Neural progenitor cell (in vitro differentiated cells): ENCODE data around the gene NARF. TPM values are rescaled to one million over a fixed set of nuclear protein-coding genes. Genes with fewer than 3 reads are reported as not detected.

Experiments used
- DNase-seq: peaks from one replicate; pipeline ENCODE4 v3.0.0-alpha.2; 2016; ENCODE audit warnings: low spot score
- H2AFZ ChIP-seq: fragments of 200-600 bp; sonication (generic); replicated peaks from 2 replicates; pipeline ENCODE4 v1.6.1; 2016; ENCODE audit warnings: antibody characterized with exemption
- H3F3A ChIP-seq: fragments of 200-600 bp; sonication (generic); 2 replicates; pipeline ENCODE4 v1.6.1; 2016; ENCODE audit warnings: antibody characterized with exemption, low read depth
- H3K27ac ChIP-seq: fragments of 200-600 bp; sonication (generic); 2 replicates; pipeline ENCODE4 v1.5.1; 2016; ENCODE audit warnings: mild to moderate bottlenecking
- H3K27me3 ChIP-seq: fragments of 200-600 bp; sonication (generic); 2 replicates; pipeline ENCODE4 v1.6.1; 2016; ENCODE audit warnings: mild to moderate bottlenecking, moderate library complexity
- H3K36me3 ChIP-seq: fragments of 200-600 bp; sonication (generic); 2 replicates; pipeline ENCODE4 v1.5.1; 2016
- H3K4me1 ChIP-seq: fragments of 200-600 bp; sonication (generic); 2 replicates; pipeline ENCODE4 v1.6.1; 2016; ENCODE audit warnings: mixed run types
- H3K4me2 ChIP-seq: fragments of 200-600 bp; sonication (generic); 2 replicates; pipeline ENCODE4 v1.6.1; 2016
- H3K4me3 ChIP-seq: fragments of 200-600 bp; sonication (generic); 2 replicates; pipeline ENCODE4 v1.5.1; 2016
- H3K79me2 ChIP-seq: fragments of 200-600 bp; sonication (generic); 2 replicates; pipeline ENCODE4 v1.6.1; 2016; ENCODE audit warnings: low read depth
- H3K9ac ChIP-seq: fragments of 200-600 bp; sonication (generic); 2 replicates; pipeline ENCODE4 v1.6.1; 2016
- H3K9me3 ChIP-seq: fragments of 200-600 bp; sonication (generic); 2 replicates; pipeline ENCODE4 v1.5.1; 2016; ENCODE audit warnings: low read depth
- H4K20me1 ChIP-seq: fragments of 200-600 bp; sonication (generic); 2 replicates; pipeline ENCODE4 v1.6.1; 2016; ENCODE audit warnings: low read depth
- H3K27ac Mint-ChIP-seq: 3 replicates; pipeline ENCODE4 v1.8.0; 2021; ENCODE audit warnings: mixed read lengths
- H3K27me3 Mint-ChIP-seq: 2 replicates; pipeline ENCODE4 v1.8.0; 2022; ENCODE audit warnings: low read depth, mild to moderate bottlenecking, inconsistent platforms, moderate library complexity, mixed read lengths; ENCODE audit not compliant: insufficient read depth
- H3K36me3 Mint-ChIP-seq: 3 replicates; pipeline ENCODE4 v1.8.0; 2021; ENCODE audit warnings: mixed read lengths
- H3K4me1 Mint-ChIP-seq: 3 replicates; pipeline ENCODE4 v1.8.0; 2021; ENCODE audit warnings: mixed read lengths
- H3K4me3 Mint-ChIP-seq: 3 replicates; pipeline ENCODE4 v1.8.0; 2021; ENCODE audit warnings: mild to moderate bottlenecking, moderate library complexity, mixed read lengths
- H3K9me3 Mint-ChIP-seq: 3 replicates; pipeline ENCODE4 v1.8.0; 2020; ENCODE audit warnings: mixed read lengths
- EZH2 ChIP-seq: fragments of 200-600 bp; sonication (generic); IDR thresholded peaks from 2 replicates; pipeline ENCODE4 v1.6.1; 2017; ENCODE audit warnings: antibody characterized with exemption, mild to moderate bottlenecking, moderate library complexity
- EZH2phosphoT487 ChIP-seq: fragments of 200-600 bp; sonication (generic); IDR thresholded peaks from 2 replicates; pipeline ENCODE4 v1.6.1; 2017; ENCODE audit warnings: antibody characterized with exemption
- total RNA-seq: library from RNA; depleted of rRNA; stranded (reverse); fragments of >200 nt; gene quantifications from 2 replicates; pipeline ENCODE4 v1.2.3, GENCODE V29; 2015; ENCODE audit warnings: low replicate concordance
- TF ChIP-seq, protein P1 (sequence below): fragments of 200-600 bp; sonication (generic); IDR thresholded peaks from 2 replicates; pipeline ENCODE4 v1.5.1; 2017; ENCODE audit warnings: antibody characterized with exemption, mild to moderate bottlenecking

NARF gene
- 154 and 166 TPM in 2 replicates for total RNA-seq

DNA sequence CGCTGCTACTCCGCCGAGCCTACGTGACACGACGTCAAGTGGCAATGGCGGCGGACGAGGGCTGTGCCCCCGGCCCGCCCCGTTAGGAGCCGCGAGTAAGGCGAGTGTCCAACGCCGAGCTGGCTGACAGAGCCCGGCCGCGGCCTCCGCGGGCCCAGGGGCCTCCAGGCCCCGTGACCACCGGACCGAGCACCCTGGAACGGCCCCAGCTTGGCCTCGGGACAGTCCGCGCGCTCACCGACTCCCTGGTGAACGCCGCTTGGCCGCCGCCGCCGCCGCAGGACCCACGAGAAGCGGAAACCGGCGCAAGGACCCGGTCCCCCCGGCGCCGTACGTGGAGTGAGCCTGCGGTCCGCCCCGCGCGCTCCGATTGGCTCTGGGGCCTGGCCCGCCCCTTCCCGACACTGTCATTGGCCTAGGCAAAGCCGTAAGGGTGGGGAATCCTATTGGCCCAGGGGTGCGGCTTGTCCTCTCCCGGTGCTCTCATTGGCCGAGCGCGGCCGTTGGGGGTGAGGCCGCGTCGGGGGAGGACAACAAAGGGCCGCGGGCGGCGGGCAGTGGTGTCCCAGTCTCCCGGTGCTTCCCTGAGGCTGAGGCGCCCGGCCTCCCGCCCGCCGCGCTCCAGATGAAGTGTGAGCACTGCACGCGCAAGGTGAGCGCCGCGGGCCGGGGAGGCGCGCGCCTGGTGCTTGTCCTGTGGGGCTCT, at the start of gene NARF:
Gene NARF (plus strand): TSS at position 563 of the 706 bp plus-strand sequence. CDS start 63 bp downstream, at position 626.
- H3K36me3 ChIP-seq: no peaks in the 10 kb centered on the region
- peak within 1 kb of the TSS; percentile 94 for H3K27ac ChIP-seq
- peak within 1 kb of the TSS; percentile 48 for H2AFZ ChIP-seq
- Mint-ChIP-seq H3K4me3 (peak within 1 kb of the TSS; percentile 98), H3K9me3 (peaks cover 5% of the 10 kb centered on the region), H3K4me1 (peaks cover 20% of the 10 kb centered on the region), H3K27ac (peak within 1 kb of the TSS; percentile 81), H3K27me3 (peaks cover 8% of the 10 kb centered on the region), H3K36me3 (peaks cover 17% of the 10 kb centered on the region)
- peak within 1 kb of the TSS; percentile 66 for H3K9ac ChIP-seq
- peaks cover 17% of the 10 kb centered on the region for H3K79me2 ChIP-seq
- DNase-seq: peak; percentile 99
- peaks cover 10% of the 10 kb centered on the region for H3K4me1 ChIP-seq
- H4K20me1 ChIP-seq: peaks cover 27% of the 10 kb centered on the region
- peak within 1 kb of the TSS; percentile 94 for H3K4me3 ChIP-seq
- no peaks in the 10 kb centered on the region for H3K27me3 ChIP-seq
- no peaks in the 10 kb centered on the region for H3K9me3 ChIP-seq
- no peak for TF ChIP-seq EZH2phosphoT487
- TF ChIP-seq, protein P1, sequence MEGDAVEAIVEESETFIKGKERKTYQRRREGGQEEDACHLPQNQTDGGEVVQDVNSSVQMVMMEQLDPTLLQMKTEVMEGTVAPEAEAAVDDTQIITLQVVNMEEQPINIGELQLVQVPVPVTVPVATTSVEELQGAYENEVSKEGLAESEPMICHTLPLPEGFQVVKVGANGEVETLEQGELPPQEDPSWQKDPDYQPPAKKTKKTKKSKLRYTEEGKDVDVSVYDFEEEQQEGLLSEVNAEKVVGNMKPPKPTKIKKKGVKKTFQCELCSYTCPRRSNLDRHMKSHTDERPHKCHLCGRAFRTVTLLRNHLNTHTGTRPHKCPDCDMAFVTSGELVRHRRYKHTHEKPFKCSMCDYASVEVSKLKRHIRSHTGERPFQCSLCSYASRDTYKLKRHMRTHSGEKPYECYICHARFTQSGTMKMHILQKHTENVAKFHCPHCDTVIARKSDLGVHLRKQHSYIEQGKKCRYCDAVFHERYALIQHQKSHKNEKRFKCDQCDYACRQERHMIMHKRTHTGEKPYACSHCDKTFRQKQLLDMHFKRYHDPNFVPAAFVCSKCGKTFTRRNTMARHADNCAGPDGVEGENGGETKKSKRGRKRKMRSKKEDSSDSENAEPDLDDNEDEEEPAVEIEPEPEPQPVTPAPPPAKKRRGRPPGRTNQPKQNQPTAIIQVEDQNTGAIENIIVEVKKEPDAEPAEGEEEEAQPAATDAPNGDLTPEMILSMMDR: no peak
- TF ChIP-seq EZH2: no peak
- H3F3A ChIP-seq: peaks cover 12% of the 10 kb centered on the region
- H3K4me2 ChIP-seq: peak within 1 kb of the TSS; percentile 92

DNA sequence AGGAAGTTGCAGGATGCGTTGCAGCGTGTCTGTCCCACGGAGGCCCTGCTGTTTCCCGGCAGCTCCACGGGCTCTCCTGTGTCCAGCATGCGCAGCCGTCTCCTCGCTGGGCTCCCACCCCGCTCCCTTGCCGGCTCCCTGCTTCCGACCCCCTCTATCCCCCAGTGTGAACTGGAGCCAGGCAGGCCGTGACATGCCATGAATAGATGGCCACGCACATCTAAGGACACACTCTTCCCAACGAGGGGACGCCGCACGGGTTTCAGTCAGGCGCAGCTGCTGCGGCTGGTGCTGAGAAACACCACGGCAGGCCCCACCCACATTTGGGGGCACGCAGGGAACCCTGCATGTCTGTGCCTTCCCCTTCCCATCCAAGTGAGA, 49.6 kb upstream of the NARF start:
- Histone ChIP-seq H3K27ac (no peak overlapping the region), H3K79me2 (no peaks in the 10 kb centered on the region), H3K27me3 (no peaks in the 10 kb centered on the region), H3K9me3 (no peaks in the 10 kb centered on the region), H3F3A (no peaks in the 10 kb centered on the region), H3K4me2 (no peak overlapping the region), H3K36me3 (no peaks in the 10 kb centered on the region), H3K4me3 (no peak overlapping the region), H2AFZ (no peak overlapping the region), H3K4me1 (no peaks in the 10 kb centered on the region), H4K20me1 (peaks cover 37% of the 10 kb centered on the region), H3K9ac (no peak overlapping the region)
- H3K4me3 Mint-ChIP-seq: no peak overlapping the region
- DNase-seq: no peak
- H3K36me3 Mint-ChIP-seq: peaks cover 3% of the 10 kb centered on the region
- H3K9me3 Mint-ChIP-seq: no peaks in the 10 kb centered on the region
- H3K27ac Mint-ChIP-seq: no peak overlapping the region
- H3K4me1 Mint-ChIP-seq: no peaks in the 10 kb centered on the region
- TF ChIP-seq, protein P1: no peak
- TF ChIP-seq EZH2phosphoT487 (no peak), EZH2 (no peak)
- H3K27me3 Mint-ChIP-seq: peaks cover 4% of the 10 kb centered on the region

- Histone ChIP-seq H2AFZ (no peak overlapping the region), H3K79me2 (no peaks in the 10 kb centered on the region), H3K27me3 (no peaks in the 10 kb centered on the region), H3K4me3 (no peak overlapping the region), H4K20me1 (peaks cover 48% of the 10 kb centered on the region), H3K4me1 (no peaks in the 10 kb centered on the region), H3K36me3 (no peaks in the 10 kb centered on the region), H3K9me3 (no peaks in the 10 kb centered on the region), H3K27ac (no peak overlapping the region), H3F3A (peaks cover 3% of the 10 kb centered on the region), H3K4me2 (no peak overlapping the region), H3K9ac (no peak overlapping the region)
- Mint-ChIP-seq H3K9me3 (no peaks in the 10 kb centered on the region), H3K4me3 (no peak overlapping the region), H3K27ac (no peak overlapping the region), H3K27me3 (peaks cover 4% of the 10 kb centered on the region), H3K4me1 (peaks cover 4% of the 10 kb centered on the region), H3K36me3 (peaks cover 5% of the 10 kb centered on the region)
- DNase-seq: no peak
- TF ChIP-seq EZH2 (no peak), EZH2phosphoT487 (no peak)
- TF ChIP-seq, protein P1: no peak
Observed at GRCh38 chr17:82410014-82410716, 48.4 kb upstream of the NARF start.
